Measurements from ENCODE around the gene WDR31. TPM values are rescaled to one million over a fixed set of nuclear protein-coding genes. Genes with fewer than 3 reads are reported as not detected.

The WDR31 gene
- total RNA-seq, 1 experiment from 2014 or later = 1.7 TPM

DNA sequence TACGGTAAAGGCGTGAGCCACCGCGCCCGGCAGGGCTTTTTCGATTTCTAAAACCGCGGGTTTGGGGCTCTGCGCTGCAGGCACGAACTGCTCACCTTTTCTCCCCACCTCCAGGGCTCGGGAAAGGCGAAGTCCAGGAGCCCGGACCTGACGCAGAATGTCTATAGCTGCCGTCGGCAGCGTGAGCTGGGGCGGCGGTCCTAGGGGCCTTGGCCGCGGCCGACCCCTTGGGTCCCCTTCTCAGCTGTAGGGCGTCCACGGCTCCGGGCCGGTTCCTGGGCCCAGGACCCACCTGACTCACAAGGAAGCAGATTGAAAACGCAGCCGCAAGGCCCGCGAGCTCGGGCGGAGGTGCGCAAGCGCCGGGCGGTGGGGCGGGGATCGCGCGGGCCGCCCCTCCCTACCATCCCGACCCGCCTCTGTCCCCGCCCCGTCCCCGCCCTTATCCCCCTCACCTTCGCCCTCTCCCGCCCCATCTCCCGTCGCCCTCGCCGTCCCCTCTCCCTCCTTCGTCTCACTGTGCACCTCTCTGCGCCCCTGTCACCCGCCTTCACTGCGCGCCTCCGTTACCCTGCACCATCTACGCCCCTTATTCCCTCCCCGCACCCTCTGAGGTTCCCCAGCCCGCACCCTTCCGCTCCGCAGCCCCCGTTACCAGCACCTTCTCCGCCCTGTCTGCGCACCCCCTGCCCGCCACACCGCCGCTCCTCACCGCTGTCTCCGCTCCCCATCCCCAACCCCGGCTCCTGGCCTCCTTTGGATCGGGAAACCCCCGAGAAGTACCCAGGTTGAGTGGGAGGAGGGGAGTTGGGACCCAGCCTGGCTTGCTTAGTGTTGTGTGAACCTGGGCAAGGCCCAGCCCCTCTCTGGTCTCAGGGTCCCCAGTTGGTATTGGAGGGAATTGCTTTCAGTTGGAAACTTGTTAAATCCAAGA lies 36.8 kb upstream of the WDR31 start, which contains the start of gene HDHD3:
HDHD3 (minus strand) TSS at position 353 of the 934 bp plus-strand sequence. CDS start 2,632 bp downstream, outside the sequence.
- intact Hi-C loops (cut with micrococcal nuclease) = no loop called here
- TF ChIP-seq EZH2phosphoT487 (IDR thresholded peaks at IDR 0.05; ENCODE audit: borderline replicate concordance, low read length) = no peak
- POLR2A ChIA-PET (ENCODE audit: unreplicated experiment) = no interaction called here

GRCh38 chr9:113375057-113376023 lies 35.3 kb upstream of the WDR31 start:
- TF ChIP-seq, protein P1, sequence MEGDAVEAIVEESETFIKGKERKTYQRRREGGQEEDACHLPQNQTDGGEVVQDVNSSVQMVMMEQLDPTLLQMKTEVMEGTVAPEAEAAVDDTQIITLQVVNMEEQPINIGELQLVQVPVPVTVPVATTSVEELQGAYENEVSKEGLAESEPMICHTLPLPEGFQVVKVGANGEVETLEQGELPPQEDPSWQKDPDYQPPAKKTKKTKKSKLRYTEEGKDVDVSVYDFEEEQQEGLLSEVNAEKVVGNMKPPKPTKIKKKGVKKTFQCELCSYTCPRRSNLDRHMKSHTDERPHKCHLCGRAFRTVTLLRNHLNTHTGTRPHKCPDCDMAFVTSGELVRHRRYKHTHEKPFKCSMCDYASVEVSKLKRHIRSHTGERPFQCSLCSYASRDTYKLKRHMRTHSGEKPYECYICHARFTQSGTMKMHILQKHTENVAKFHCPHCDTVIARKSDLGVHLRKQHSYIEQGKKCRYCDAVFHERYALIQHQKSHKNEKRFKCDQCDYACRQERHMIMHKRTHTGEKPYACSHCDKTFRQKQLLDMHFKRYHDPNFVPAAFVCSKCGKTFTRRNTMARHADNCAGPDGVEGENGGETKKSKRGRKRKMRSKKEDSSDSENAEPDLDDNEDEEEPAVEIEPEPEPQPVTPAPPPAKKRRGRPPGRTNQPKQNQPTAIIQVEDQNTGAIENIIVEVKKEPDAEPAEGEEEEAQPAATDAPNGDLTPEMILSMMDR (conservative IDR thresholded peaks at IDR 0.05; ENCODE audit: low read depth, low read length) = no peak
- TF ChIP-seq EZH2phosphoT487 (IDR thresholded peaks at IDR 0.05; ENCODE audit: borderline replicate concordance, low read length) (no peak), EZH2 (IDR thresholded peaks at IDR 0.05; ENCODE audit: low read length, unreplicated experiment) (no peak)
- Histone ChIP-seq H3K27me3 (ENCODE audit: low read length) (no peaks in the 10 kb centered on the region), H3F3A (ENCODE audit: low read length, unreplicated experiment) (no peaks in the 10 kb centered on the region), H3K9ac (ENCODE audit: low read length) (peak overlapping the region; percentile 86; the same call in 1 of the 2 replicates), H4K20me1 (ENCODE audit: low read length) (no peaks in the 10 kb centered on the region), H3K4me2 (ENCODE audit: low read length) (peak overlapping the region; percentile 98), H3K36me3 (ENCODE audit: low read depth, low read length) (peaks cover 3% of the 10 kb centered on the region; the same call in 1 of the 2 replicates), H3K4me3 (ENCODE audit: low read length) (peak overlapping the region; percentile 88), H3K79me2 (ENCODE audit: low read length) (peaks cover 14% of the 10 kb centered on the region), H3K9me3 (ENCODE audit: low read length) (no peaks in the 10 kb centered on the region), H3K27ac (ENCODE audit: low read length) (no peak overlapping the region), H3K9me2 (replicated peaks; ENCODE audit: low read length) (no peaks in the 10 kb centered on the region), H2AFZ (ENCODE audit: low read length) (no peak overlapping the region), H3K4me1 (ENCODE audit: insufficient read depth, low read length) (peaks cover 6% of the 10 kb centered on the region; the same call in 1 of the 2 replicates)
- POLR2A ChIA-PET (ENCODE audit: unreplicated experiment) = interaction anchor here (0.5 to 0.6 kb wide), 2 partner anchors 26 to 36 kb away, joined by 4 to 14 read pairs; partner anchors contain the start of genes BSPRY and WDR31
- DNase-seq (peak; percentile 10), ATAC-seq (no peak)
- intact Hi-C loops (cut with micrococcal nuclease) = no loop called here
- CTCF ChIA-PET = interaction anchor here (1.0 kb wide), 1 partner anchor 216 kb away, joined by 5 read pairs; no protein-coding TSS in a partner anchor
- BruUV-seq (replicated peaks) = no TSS peak

More for the DNA sequence above, 36.8 kb upstream of the WDR31 start, which contains the start of gene HDHD3:
- Histone ChIP-seq H3K9me2 (replicated peaks; ENCODE audit: low read length) (no peaks in the 10 kb centered on the region), H3K27ac (ENCODE audit: low read length) (peak within 1 kb of the TSS; percentile 75), H3F3A (ENCODE audit: low read length, unreplicated experiment) (no peaks in the 10 kb centered on the region), H3K79me2 (ENCODE audit: low read length) (peaks cover 14% of the 10 kb centered on the region), H3K9me3 (ENCODE audit: low read length) (no peaks in the 10 kb centered on the region), H3K4me3 (ENCODE audit: low read length) (peak within 1 kb of the TSS; percentile 88), H3K9ac (ENCODE audit: low read length) (peak within 1 kb of the TSS; percentile 86), H3K27me3 (ENCODE audit: low read length) (no peaks in the 10 kb centered on the region), H3K36me3 (ENCODE audit: low read depth, low read length) (peaks cover 3% of the 10 kb centered on the region; the same call in 1 of the 2 replicates), H3K4me1 (ENCODE audit: insufficient read depth, low read length) (peaks cover 14% of the 10 kb centered on the region), H2AFZ (ENCODE audit: low read length) (peak within 1 kb of the TSS; percentile 97), H3K4me2 (ENCODE audit: low read length) (peak within 1 kb of the TSS; percentile 98), H4K20me1 (ENCODE audit: low read length) (no peaks in the 10 kb centered on the region)
- CTCF ChIA-PET = interaction anchor here (1.0 kb wide), 1 partner anchor 215 kb away, joined by 5 read pairs; no protein-coding TSS in a partner anchor
- peak; percentile 77 for DNase-seq
- BruUV-seq (replicated peaks) = TSS peak; percentile 39
- peak; percentile 90 for ATAC-seq
